ENCODE results near the gene LEKR1.

DNA sequence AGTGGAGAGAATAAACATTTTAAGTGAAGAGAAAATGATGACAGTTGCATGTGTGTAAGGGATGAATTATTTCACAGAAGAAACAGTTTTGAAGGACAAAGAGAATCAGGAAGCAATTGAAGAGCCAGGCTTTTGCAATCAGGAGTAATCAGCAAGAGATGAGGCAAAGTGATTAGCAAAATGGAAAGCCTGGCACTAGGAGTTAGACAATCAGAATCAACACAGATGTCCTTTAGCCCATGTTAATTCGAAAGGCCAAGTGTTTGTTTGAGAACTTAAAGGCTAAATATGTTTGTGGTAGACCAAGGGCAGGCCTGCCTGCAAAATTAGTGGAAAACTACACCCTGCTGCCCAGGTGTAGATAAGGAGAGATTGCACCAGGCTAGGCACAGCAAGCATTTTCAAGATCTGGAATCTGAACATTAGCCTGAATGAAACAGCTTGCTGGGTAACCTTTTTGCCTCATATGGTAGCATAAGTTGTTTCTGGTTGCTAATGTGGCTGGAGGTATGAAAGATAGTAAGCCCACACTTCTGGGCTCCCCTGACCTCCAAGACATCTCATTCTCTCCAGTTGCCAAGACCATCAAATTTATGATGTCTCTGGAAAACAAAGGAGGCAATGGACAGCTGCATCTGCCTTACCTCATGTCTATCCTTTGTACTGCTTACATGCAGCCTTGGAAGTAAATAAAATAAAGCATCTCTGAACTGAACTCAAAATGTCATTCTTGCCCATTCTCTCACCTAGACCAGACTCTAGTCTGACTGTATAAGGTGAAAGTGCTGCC is 22.0 kb upstream of the LEKR1 start:
- TF ChIP-seq, protein P1, sequence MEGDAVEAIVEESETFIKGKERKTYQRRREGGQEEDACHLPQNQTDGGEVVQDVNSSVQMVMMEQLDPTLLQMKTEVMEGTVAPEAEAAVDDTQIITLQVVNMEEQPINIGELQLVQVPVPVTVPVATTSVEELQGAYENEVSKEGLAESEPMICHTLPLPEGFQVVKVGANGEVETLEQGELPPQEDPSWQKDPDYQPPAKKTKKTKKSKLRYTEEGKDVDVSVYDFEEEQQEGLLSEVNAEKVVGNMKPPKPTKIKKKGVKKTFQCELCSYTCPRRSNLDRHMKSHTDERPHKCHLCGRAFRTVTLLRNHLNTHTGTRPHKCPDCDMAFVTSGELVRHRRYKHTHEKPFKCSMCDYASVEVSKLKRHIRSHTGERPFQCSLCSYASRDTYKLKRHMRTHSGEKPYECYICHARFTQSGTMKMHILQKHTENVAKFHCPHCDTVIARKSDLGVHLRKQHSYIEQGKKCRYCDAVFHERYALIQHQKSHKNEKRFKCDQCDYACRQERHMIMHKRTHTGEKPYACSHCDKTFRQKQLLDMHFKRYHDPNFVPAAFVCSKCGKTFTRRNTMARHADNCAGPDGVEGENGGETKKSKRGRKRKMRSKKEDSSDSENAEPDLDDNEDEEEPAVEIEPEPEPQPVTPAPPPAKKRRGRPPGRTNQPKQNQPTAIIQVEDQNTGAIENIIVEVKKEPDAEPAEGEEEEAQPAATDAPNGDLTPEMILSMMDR (IDR thresholded peaks at IDR 0.05; ENCODE audit: extremely low read depth in 1 of 2, insufficient read depth in 1 of 2, low read depth in 1 of 2, low read length in 2 of 2): no peak
- TF ChIP-seq POLR2A (IDR thresholded peaks at IDR 0.05; ENCODE audit: low read depth, low read length) (no peak), POLR2AphosphoS5 (IDR thresholded peaks at IDR 0.05; ENCODE audit: insufficient read depth, low read depth, low read length) (no peak)

Data from endothelial cell of umbilical vein (primary cell).